ENCODE data around the gene SIAH2. TPM values are rescaled to one million over a fixed set of nuclear protein-coding genes. Genes with fewer than 3 reads are reported as not detected.

The SIAH2 gene
- total RNA-seq, 6 donors from 2014 or later = 17.6 to 45.0 (median 31.7) TPM

- Histone ChIP-seq H3K27ac (no peak overlapping the region), H3K4me1 (peaks cover 19 to 46% (median 24%) of the 10 kb centered on the region in 4 donors), H3K4me3 (no peak overlapping the region), H3K36me3 (peaks cover 0 to 26% (median 9%) of the 10 kb centered on the region in 4 donors), H3K27me3 (no peaks in the 10 kb centered on the region), H3K9me3 (no peaks in the 10 kb centered on the region)
- TF ChIP-seq POLR2A (IDR thresholded peaks at IDR 0.05) = no peak
- no peak for TF ChIP-seq POLR2AphosphoS5 (IDR thresholded peaks at IDR 0.05)
- TF ChIP-seq EP300 (IDR thresholded peaks at IDR 0.05) = no peak
- no peak for TF ChIP-seq CTCF (IDR thresholded peaks at IDR 0.05)
- ATAC-seq (ENCODE audit: low FRiP score in 2 of 2) (no peak), DNase-seq (no peak)
- 74 to 78% methylated on average over 5 of the region's 5 CpGs for WGBS, 2 donors
These were observed 21.4 kb downstream of the SIAH2 start for GRCh38 chr3:150741497-150742140.

GRCh38 chr3:150740733-150741496, 22.1 kb downstream of the SIAH2 start:
- WGBS, 2 donors = 88 to 93% methylated on average over 9 to 12 of the region's 12 CpGs
- Histone ChIP-seq H3K36me3 (peaks cover 0 to 26% (median 9%) of the 10 kb centered on the region in 4 donors), H3K4me1 (peaks cover 17 to 39% (median 23%) of the 10 kb centered on the region in 4 donors), H3K4me3 (no peak overlapping the region), H3K27me3 (no peaks in the 10 kb centered on the region), H3K9me3 (no peaks in the 10 kb centered on the region), H3K27ac (no peak overlapping the region)
- ATAC-seq (ENCODE audit: low FRiP score in 2 of 2) (no peak), DNase-seq (no peak)
- TF ChIP-seq POLR2AphosphoS5 (IDR thresholded peaks at IDR 0.05) (no peak), EP300 (IDR thresholded peaks at IDR 0.05) (no peak), CTCF (IDR thresholded peaks at IDR 0.05) (no peak), POLR2A (IDR thresholded peaks at IDR 0.05) (no peak)

DNA sequence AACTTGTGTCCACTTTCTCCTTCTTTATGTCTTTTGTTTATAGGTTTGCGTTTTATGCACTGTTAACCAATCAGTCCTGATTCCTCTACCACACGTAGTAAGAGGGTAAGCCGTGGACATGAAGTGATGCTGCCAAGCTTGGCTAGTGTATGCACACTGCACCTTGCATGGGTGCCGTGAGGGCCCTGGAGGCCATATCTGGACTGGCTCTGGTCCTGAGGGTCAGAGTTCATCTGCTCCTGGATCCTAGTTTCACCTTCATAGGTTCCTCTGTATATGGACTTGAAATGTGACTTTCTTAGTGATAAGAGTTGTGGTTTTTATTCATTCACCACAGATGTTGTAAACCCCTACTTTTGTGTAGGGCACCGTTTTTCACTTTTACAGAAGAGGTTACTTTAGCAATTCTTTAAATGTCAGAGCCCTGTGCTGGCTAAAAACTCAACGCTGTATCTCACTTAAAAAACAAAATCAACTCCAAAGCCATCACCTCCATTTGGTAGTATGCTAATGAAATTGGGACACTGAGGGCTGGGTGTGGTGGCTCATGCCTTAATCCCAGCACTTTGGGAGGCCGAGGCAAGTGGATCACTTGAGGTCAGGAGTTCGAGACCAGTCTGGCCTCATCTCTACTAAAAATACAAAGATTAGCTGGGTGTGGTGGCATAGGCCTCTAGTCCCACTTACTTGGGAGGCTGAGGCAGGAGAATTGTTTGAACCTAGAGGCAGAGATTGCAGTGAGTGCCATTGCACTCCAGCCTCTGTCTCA, 22.9 kb downstream of the SIAH2 start:
- DNase-seq = no peak
- WGBS, 2 donors = 77 to 86% methylated on average over 8 of the region's 8 CpGs
- ATAC-seq (ENCODE audit: low FRiP score in 2 of 2) = no peak
- Histone ChIP-seq H3K4me3 (no peak overlapping the region), H3K27ac (no peak overlapping the region), H3K36me3 (peaks cover 0 to 26% (median 9%) of the 10 kb centered on the region in 4 donors), H3K27me3 (no peaks in the 10 kb centered on the region), H3K9me3 (no peaks in the 10 kb centered on the region), H3K4me1 (peaks cover 17 to 31% (median 20%) of the 10 kb centered on the region in 4 donors)
- TF ChIP-seq POLR2A (IDR thresholded peaks at IDR 0.05) = no peak
- TF ChIP-seq POLR2AphosphoS5 (IDR thresholded peaks at IDR 0.05) = no peak
- no peak for TF ChIP-seq CTCF (IDR thresholded peaks at IDR 0.05)
- TF ChIP-seq EP300 (IDR thresholded peaks at IDR 0.05) = no peak

DNA sequence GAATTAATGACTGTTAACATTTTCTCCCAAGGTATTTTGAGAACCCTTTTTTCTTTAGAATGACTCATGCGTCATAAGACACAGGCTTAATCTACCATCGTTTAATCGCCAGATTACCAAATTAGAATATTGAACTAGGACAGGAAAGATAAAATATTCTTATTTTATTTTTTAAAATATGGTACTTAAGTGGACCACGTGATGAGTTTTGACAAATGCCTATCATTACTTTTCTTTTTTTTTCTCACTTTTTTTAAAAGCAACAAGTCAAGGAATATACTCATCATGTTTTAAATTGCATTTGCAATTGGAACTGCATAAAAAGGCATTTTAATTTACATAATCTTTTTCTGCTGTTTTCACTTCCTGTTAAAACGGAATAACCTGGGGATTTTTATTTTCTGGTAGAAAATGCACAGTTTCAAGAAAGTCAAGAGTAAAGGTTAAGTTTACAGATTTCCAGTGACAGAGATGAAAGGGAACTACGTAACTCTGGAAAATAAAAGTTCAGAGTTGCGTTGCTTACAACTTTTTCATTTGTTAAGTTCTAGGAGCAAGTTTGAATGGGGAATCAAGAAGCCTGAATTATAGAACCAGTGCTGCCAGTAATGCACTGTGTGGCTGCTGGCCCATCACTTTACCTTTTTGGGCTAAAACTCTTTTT, 23.6 kb downstream of the SIAH2 start:
- WGBS, 2 donors = 76 to 77% methylated on average over 7 of the region's 7 CpGs
- Histone ChIP-seq H3K36me3 (peaks cover 0 to 26% (median 9%) of the 10 kb centered on the region in 4 donors), H3K4me1 (peaks cover 12 to 24% (median 13%) of the 10 kb centered on the region in 4 donors), H3K27me3 (no peaks in the 10 kb centered on the region), H3K4me3 (no peak overlapping the region), H3K9me3 (no peaks in the 10 kb centered on the region), H3K27ac (no peak overlapping the region)
- ATAC-seq (ENCODE audit: low FRiP score in 2 of 2) = no peak
- DNase-seq = no peak
- TF ChIP-seq POLR2AphosphoS5 (IDR thresholded peaks at IDR 0.05) (no peak), POLR2A (IDR thresholded peaks at IDR 0.05) (no peak), CTCF (IDR thresholded peaks at IDR 0.05) (no peak), EP300 (IDR thresholded peaks at IDR 0.05) (no peak)
